Ishikawa (cell line): Measurements from ENCODE around the gene MAGI1.

Experiments
- CEBPB ChIP-seq: IDR thresholded peaks from 2 replicates; pipeline ENCODE4 v1.6.1; 2012
- CREB1 ChIP-seq: IDR thresholded peaks from 2 replicates; pipeline ENCODE4 v1.6.1; 2012; ENCODE audit warnings: low read depth
- EGR1 ChIP-seq: IDR thresholded peaks from 2 replicates; pipeline ENCODE4 v1.6.1; 2012
- EP300 ChIP-seq: IDR thresholded peaks from 2 replicates; pipeline ENCODE4 v1.6.1; 2012; ENCODE audit warnings: borderline replicate concordance
- MAX ChIP-seq: IDR thresholded peaks from 2 replicates; pipeline ENCODE4 v1.6.1; 2012
- RAD21 ChIP-seq: IDR thresholded peaks from 2 replicates; pipeline ENCODE4 v1.6.1; 2012; ENCODE audit warnings: low read depth
- REST ChIP-seq: IDR thresholded peaks from 2 replicates; pipeline ENCODE4 v1.6.1; 2012; ENCODE audit warnings: low read depth, mild to moderate bottlenecking
- TAF1 ChIP-seq: IDR thresholded peaks from 2 replicates; pipeline ENCODE4 v1.6.1; 2012; ENCODE audit warnings: low read depth, mild to moderate bottlenecking
- TCF12 ChIP-seq: IDR thresholded peaks from 2 replicates; pipeline ENCODE4 v1.6.1; 2012; ENCODE audit warnings: low read depth
- TEAD4 ChIP-seq: IDR thresholded peaks from 2 replicates; pipeline ENCODE4 v1.6.1; 2012
- YY1 ChIP-seq: IDR thresholded peaks from 2 replicates; pipeline ENCODE4 v1.6.1; 2012; ENCODE audit warnings: low read depth

GRCh38 chr3:65603631-65604030 lies 435.1 kb downstream of the MAGI1 start:
- no peak for TF ChIP-seq REST
- TF ChIP-seq MAX, result no peak
- TF ChIP-seq EP300, result no peak
- TF ChIP-seq YY1, result no peak
- no peak for TF ChIP-seq CEBPB
- TF ChIP-seq CREB1, result no peak
- no peak for TF ChIP-seq TAF1
- no peak for TF ChIP-seq TCF12
- no peak for TF ChIP-seq RAD21
- no peak for TF ChIP-seq EGR1
- TF ChIP-seq TEAD4, result no peak
